Measurements from ENCODE around the gene PPOX.
A peak's percentile ranks its signal among the peaks of the same experiment; 100 is the strongest.

PPOX gene

DNA sequence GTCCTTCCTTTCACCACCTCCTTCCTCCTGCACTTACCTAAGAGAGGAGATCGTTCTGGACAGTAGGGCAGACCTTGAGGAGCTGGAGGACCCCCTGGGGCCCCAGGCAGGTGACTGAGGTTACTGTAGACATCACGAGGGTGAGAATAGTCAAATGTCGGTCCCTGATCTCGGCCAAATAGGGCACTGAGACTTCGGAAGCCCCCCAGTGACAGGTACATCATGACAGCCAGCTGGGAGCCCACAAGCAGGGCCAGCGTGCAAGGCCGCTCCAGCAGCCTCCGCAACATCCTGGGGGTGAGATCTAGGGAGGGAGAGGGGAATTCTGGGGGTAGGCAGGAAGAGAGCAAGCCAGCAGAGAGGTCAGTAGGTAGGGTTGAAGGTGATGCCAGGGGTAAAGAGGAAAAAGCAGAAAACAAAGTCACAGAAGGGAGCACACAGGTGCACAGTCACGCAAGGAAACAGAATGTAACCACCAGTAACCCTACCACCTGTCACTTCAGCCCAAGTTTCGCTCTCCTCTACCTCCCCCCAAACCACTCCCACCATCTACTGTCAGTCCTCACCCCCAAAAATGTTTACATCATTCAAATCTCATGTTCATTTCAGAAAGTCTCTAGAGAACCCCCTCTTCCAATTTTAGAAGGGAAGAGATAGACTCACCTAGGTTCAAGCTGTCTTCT, 9.7 kb downstream of the PPOX start:
- no peak for DNase-seq (ENCODE audit: low read depth in 2 of 2)

DNA sequence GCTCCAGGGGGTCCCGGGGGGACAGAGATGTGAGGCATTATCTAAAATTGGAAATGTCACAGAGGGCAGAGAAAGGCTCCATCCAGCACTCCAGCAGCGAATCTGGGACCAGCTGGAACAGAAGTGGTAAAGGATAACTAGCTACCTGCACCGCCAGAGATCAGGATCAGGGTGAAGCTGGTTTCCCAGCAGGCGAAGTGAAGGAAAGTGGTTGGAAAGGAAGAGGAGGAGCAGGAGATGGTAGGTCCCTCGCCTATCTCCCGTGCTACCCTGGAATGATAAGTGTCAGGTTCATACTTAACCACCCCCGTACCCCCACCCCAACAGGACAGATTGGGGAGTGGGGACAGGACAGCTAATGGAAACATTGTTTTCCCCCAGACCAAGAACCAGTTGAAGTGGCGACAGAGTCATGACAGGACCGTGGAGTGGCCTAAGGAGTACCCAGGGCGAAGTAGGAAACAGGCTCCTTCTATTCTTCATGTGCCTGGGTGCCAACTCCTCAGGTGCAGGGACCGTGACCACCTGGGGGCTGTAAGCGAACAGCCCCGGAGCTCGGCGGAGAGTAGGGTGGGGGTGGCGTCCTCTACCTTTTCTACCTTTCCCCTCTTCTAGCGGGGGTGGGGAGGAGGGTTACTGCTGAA, 10.4 kb downstream of the PPOX start:
- no peak for DNase-seq (ENCODE audit: low read depth in 2 of 2)

GRCh38 chr1:161177112-161177935, 11.1 kb downstream of the PPOX start, which contains the start of gene B4GALT3:
B4GALT3 (minus strand) TSS chr1:161177507; CDS start chr1:161176060, 1,447 bp downstream.
- DNase-seq (ENCODE audit: low read depth in 2 of 2): peak; percentile 88 to 97

DNA sequence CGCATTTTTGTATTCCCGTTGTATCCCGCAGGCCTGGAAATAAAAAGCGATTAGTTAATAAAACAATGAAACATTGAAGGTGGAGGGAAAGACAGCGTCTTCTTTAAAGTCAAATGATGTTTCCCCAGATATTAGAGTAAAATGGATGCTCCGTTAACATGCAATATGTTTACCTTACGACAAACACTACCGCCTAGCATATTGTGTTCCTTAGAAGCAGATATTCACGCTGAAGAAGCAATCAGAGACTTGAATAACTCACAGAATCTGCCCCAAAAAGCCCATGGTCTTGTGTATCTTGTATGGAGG, 11.7 kb downstream of the PPOX start:
- DNase-seq (ENCODE audit: low read depth in 2 of 2): no peak

GRCh38 chr1:161179698-161180097, 13.5 kb downstream of the PPOX start:
- no peak for DNase-seq (ENCODE audit: low read depth in 2 of 2)

GRCh38 chr1:161180639-161181038, 14.4 kb downstream of the PPOX start:
- DNase-seq (ENCODE audit: low read depth in 2 of 2): no peak

DNA sequence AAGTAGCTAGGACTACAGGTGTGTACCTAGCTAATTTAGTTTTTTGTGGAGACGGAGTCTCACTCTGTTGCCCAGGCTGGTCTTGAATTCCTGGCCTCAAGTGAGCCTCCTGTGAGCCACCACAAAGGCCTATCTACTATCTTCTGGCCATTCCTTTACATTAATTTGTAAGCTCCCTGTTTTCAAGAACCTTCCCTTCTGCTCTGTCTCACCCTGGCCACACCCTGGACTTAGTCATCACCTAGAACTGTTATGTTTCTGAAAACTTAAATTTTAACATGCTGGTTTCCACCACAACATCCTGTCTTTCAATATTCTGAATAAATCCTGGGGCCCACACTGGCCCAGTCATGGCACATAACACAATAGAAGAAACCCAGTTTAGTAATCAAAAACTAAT, 16.0 kb downstream of the PPOX start:
- peak; percentile 51 to 52 for DNase-seq (ENCODE audit: low read depth in 2 of 2)

DNA sequence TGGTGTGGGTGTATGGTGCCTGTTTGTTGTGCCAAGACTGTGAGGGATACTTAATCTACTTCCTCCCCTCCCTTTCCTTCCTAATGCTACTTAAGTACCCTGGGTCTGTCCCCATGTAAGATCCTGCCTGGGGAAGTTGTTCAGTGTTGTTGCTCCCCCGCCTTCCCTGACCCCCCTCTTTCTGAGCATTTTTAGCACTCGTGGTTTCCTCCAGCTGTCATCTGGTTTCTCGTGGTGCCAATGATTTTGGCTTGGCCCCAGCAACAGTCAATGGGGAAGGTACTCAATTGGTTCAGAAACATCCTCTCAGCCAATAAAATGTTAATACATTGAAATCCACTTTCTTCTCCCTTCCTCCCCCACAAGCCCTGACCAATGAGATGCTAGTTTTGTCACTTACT, 19.1 kb downstream of the PPOX start:
- peak; percentile 44 to 59 for DNase-seq (ENCODE audit: low read depth in 2 of 2)

DNA sequence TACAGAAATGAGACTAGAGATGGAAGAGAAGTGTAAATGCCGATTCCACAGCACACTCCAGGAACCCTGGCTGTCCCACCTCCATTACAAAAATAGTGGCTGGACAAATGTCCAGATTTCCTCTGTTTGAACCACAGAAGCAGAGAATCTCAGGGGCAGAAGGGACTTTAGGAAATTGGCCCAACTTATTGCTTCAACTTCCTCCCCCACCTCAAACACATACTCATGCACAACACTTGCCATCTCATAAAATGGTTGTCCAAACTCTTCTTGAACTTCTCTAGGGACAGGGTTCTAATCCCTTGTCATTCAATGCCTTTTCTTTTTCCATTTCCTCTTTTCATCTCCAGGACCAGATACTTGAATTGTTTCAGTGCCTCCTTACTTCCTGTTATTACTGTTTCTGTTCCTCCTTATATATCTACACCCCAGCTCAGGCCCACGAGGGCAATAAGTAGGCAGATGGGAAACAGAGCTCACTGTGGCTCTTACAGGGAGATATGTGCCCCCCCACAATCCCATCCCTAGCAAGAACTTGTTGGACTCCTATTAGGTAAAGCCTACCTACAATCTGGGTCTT, 19.6 kb downstream of the PPOX start:
- no peak for DNase-seq (ENCODE audit: low read depth in 2 of 2)

DNA sequence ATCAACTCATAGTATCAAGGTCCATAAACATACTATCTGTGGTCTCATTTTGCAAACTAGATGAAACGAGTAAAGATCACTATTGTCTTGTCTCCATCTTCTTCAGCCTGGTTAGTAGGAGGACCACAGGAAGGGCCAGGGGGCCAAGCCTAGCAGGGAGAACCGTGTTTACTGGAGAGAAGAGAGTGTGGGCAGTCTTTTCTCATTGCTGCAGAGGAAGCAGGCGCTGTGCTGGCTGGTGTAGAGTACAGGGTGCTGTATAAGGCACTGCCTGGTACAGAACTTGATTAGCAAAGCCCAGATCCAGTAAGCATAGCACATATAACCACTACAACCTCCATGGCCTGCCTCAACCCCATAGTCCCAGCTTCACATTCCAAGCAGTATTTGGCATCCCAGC, 21.1 kb downstream of the PPOX start:
- no peak for DNase-seq (ENCODE audit: low read depth in 2 of 2)

GRCh38 chr1:161188381-161188780, 22.2 kb downstream of the PPOX start:
- DNase-seq (ENCODE audit: low read depth in 2 of 2): no peak

DNA sequence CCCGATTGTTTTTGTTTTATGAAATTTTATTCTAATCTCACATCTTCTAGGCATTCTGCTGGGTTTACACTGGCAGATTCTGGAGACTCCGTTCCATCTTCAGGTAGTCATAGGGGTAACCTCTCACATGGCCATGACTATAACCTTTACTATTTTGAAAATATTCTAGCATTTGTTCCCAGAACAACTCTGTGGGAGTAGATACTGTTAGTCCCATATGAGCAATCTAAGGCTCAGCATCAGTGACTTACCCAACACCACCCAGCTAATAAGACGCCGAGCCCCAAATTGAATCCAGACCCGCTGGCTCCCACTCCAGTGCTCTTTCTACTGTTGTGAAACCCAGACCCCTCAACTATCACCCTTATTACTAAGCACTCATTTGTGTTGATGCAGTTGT, 22.8 kb downstream of the PPOX start:
- no peak for DNase-seq (ENCODE audit: low read depth in 2 of 2)

- DNase-seq (ENCODE audit: low read depth in 2 of 2): no peak
Observed at GRCh38 chr1:161190962-161191521, 24.8 kb downstream of the PPOX start.

- DNase-seq (ENCODE audit: low read depth in 2 of 2): no peak
Observed at GRCh38 chr1:161191971-161192370, 25.7 kb downstream of the PPOX start.

GRCh38 chr1:161192476-161193465, 26.5 kb downstream of the PPOX start:
- peak; percentile 47 to 53 for DNase-seq (ENCODE audit: low read depth in 2 of 2)

DNA sequence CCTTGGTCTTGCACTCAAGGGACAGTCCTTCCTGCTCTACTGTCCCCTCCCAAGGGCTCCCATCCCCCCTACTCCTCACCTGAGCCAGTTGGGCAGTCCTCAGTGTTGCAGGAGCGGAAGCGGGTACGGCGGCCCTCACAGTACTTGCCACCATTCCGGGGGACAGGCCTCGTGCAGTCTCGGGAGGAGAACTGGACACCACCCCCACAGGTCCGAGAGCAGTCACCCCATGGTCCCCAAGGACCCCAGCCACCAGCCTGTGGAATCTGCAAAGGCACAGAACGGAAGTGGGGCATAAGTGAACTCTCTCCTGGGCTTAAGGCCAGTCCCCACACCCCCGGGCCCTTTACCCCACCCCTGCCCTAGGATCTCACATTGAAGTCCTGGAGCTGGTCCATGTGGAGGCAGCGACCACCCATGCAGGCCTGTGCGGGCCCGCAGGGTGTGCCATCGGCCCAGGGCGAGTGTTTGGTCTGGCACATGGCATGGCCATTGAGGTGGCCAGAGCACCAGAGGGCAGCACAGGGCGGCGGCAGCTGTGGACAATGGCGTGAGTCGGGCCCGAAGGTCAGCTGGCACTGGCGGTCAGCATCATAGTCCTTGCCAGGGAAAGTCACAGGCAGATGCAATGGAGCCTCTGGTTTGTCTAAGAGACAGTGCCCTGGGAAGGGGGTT, 27.5 kb downstream of the PPOX start:
- no peak for DNase-seq (ENCODE audit: low read depth in 2 of 2)

GRCh38 chr1:161195171-161195570, 28.9 kb downstream of the PPOX start:
- DNase-seq (ENCODE audit: low read depth in 2 of 2): no peak

GRCh38 chr1:161196111-161196510, 29.9 kb downstream of the PPOX start:
- no peak for DNase-seq (ENCODE audit: low read depth in 2 of 2)

DNA sequence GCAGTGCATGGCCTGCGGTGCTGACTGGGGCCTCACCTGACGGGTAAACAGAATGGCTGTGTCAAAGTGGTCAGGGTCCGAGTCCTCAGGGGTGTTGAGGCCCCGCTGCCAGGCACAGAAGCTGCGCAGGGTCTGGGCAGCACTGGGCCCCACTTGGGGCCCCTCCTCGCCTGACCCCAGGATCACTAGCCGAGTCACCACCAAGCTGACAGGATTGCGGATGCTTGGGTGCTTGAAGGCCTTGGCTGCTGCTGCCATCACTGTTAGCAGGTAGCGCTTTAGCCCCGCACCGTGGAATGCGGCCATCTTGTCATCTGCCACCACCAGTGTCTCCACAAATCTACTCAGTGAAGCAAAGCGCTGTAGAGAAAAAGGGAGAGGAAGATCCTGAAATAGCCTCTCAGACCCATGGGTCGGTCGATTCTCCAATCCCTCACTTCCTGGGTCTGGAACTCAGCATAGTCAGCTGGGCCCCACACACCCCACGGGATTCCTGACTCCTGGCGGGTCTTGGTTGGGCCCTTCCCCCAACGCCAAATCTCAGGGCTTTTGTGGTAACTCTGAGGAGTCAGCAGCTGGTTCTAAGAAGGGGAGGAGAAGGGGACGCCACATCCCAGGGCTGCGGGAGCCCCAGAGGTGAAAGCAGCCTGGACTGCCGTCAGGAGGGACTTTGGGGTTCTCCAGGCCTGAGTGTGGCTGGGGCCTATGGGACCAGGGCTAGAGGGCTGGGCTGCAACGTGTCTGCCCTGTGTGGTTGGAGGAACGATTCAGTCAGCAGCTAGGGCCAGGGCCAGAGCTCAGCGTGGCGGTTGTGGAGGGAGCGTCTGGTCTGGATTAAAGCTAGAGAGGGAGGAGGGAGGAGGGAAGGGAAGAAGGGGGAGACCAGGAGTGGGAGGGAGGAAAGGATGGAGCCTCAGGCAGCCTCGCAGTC, 30.6 kb downstream of the PPOX start:
- DNase-seq (ENCODE audit: low read depth in 2 of 2): no peak
